B cell (primary cell): Measurements from ENCODE around the gene FRMD6. TPM values are rescaled to one million over a fixed set of nuclear protein-coding genes. Genes with fewer than 3 reads are reported as not detected.

Experiments
- ATAC-seq: fragments of 200-7000 bp; cut with Tn5 transposase; one replicate; pipeline ENCODE4 v1.10.0; 2021; ENCODE audit warnings: low read depth, mild to moderate bottlenecking, moderate number of reproducible peaks, moderate library complexity
- CTCF ChIA-PET: fragments of 350-600 bp; sonication (Branson Sonifier 250); formaldehyde crosslinking; loops from one replicate; lab custom pipeline; 2021; ENCODE audit warnings: antibody characterized with exemption, inconsistent platforms; lab: Charles Lee
- POLR2A ChIA-PET: fragments of 350-600 bp; sonication (Branson Sonifier 250); formaldehyde crosslinking; loops from one replicate; lab custom pipeline; 2021; ENCODE audit warnings: antibody characterized with exemption; lab: Charles Lee
- DNase-seq: peaks from one replicate; pipeline ENCODE4 v3.0.0; 2013
- H2AFZ ChIP-seq: 2 replicates; pipeline ENCODE4 v1.6.1; 2012; ENCODE audit warnings: mild to moderate bottlenecking, low read depth, low read length; ENCODE audit not compliant: insufficient read depth, poor library complexity, severe bottlenecking
- H3K27ac ChIP-seq, 2 donors: 1 replicate in 1 of 2; 2 replicates in 1 of 2; pipeline ENCODE4 v1.5.1; 2012 to 2013; ENCODE audit warnings: low read length in 2 of 2, mild to moderate bottlenecking in 2 of 2, moderate library complexity in 1 of 2
- H3K27me3 ChIP-seq, 4 experiments: fragments of 200-600 bp in 1 of 4; sonication (generic) in 1 of 4; replicated peaks in 1 of 4; 1 replicate in 2 of 4; 2 replicates in 2 of 4; pipeline versions ENCODE4 v1.6.1 to v1.7.0; 2013 to 2016; ENCODE audit warnings: low read length in 3 of 4, mild to moderate bottlenecking in 2 of 4, mixed read lengths in 1 of 4, moderate library complexity in 1 of 4; ENCODE audit not compliant: insufficient read depth in 4 of 4, control insufficient read depth in 3 of 4; ENCODE audit errors: control extremely low read depth in 1 of 4
- H3K36me3 ChIP-seq, 2 experiments: replicated peaks in 1 of 2; 1 replicate in 1 of 2; 2 replicates in 1 of 2; pipeline versions ENCODE4 v1.6.1 to v1.7.1; 2013; ENCODE audit warnings: low read length in 1 of 2; ENCODE audit not compliant: insufficient read depth in 2 of 2, control insufficient read depth in 1 of 2; ENCODE audit errors: control extremely low read depth in 1 of 2, extremely low read depth in 1 of 2
- H3K4me1 ChIP-seq, 2 donors: fragments of 200-600 bp in 1 of 2; sonication (generic) in 1 of 2; 1 replicate in 1 of 2; 2 replicates in 1 of 2; pipeline versions ENCODE4 v1.5.1 to v1.6.1; 2013 to 2017; ENCODE audit warnings: low read length in 2 of 2; ENCODE audit not compliant: control insufficient read depth in 2 of 2, insufficient read depth in 2 of 2
- H3K4me2 ChIP-seq: replicated peaks from 2 replicates; pipeline ENCODE3; 2012; ENCODE audit warnings: mild to moderate bottlenecking, low read depth, low read length; ENCODE audit not compliant: poor library complexity, severe bottlenecking
- H3K4me3 ChIP-seq, 5 experiments: fragments of 200-600 bp in 1 of 5; sonication (generic) in 1 of 5; 1 replicate in 3 of 5; 2 replicates in 2 of 5; pipeline versions ENCODE4 v1.5.1 to v1.7.0; 2011 to 2016; ENCODE audit warnings: low read length in 4 of 5, mild to moderate bottlenecking in 4 of 5, low read depth in 2 of 5, control low read depth in 1 of 5, moderate library complexity in 1 of 5; ENCODE audit not compliant: insufficient read depth in 1 of 5; ENCODE audit errors: control extremely low read depth in 1 of 5, extremely low read depth in 1 of 5
- H3K79me2 ChIP-seq: fragments of 200-600 bp; sonication (generic); one replicate; pipeline ENCODE4 v1.6.0; 2016; ENCODE audit warnings: low read length; ENCODE audit not compliant: control insufficient read depth, insufficient read depth
- H3K9ac ChIP-seq: fragments of 200-600 bp; sonication (generic); 2 replicates; pipeline ENCODE4 v1.6.1; 2017; ENCODE audit warnings: mild to moderate bottlenecking, low read length, moderate library complexity
- H3K9me3 ChIP-seq, 3 donors: one replicate each; pipeline versions ENCODE4 v1.6.1 to v1.7.1; 2013; ENCODE audit warnings: low read length in 2 of 3; ENCODE audit not compliant: control insufficient read depth in 2 of 3, insufficient read depth in 1 of 3; ENCODE audit errors: control extremely low read depth in 1 of 3
- H4K20me1 ChIP-seq: 2 replicates; pipeline ENCODE4 v1.6.0; 2012; ENCODE audit warnings: mild to moderate bottlenecking, low read length; ENCODE audit not compliant: insufficient read depth, control insufficient read depth, poor library complexity, severe bottlenecking
- H3K27ac Mint-ChIP-seq: one replicate; pipeline ENCODE4 v1.8.0; 2021; ENCODE audit warnings: mixed read lengths
- H3K27me3 Mint-ChIP-seq: one replicate; pipeline ENCODE4 v1.8.0; 2021; ENCODE audit warnings: mixed read lengths
- H3K4me1 Mint-ChIP-seq: one replicate; pipeline ENCODE4 v1.8.0; 2021; ENCODE audit warnings: mixed read lengths
- H3K4me3 Mint-ChIP-seq: one replicate; pipeline ENCODE4 v1.8.0; 2021; ENCODE audit warnings: mixed read lengths
- H3K9me3 Mint-ChIP-seq: one replicate; pipeline ENCODE4 v1.8.0; 2022; ENCODE audit warnings: mixed read lengths; ENCODE audit not compliant: insufficient read depth
- EZH2 ChIP-seq: IDR thresholded peaks from 2 replicates; pipeline ENCODE4 v1.6.1; 2012; ENCODE audit warnings: borderline replicate concordance, low read depth, mild to moderate bottlenecking, moderate library complexity, low read length; ENCODE audit not compliant: insufficient read depth, poor library complexity, severe bottlenecking
- WGBS: methylation state at CpG from one replicate; pipeline ENCODE4 v1.1.5; 2013; ENCODE audit warnings: missing lambda C conversion rate; ENCODE audit not compliant: insufficient coverage; 5-methylcytosine and 5-hydroxymethylcytosine counted together
- intact Hi-C: fragments of 100-400 bp; cut with micrococcal nuclease; formaldehyde crosslinking; loops from one replicate; pipeline ENCODE4 v1.10.0; 2022
- polyA plus RNA-seq: library from polyadenylated mRNA; depleted of rRNA; stranded (reverse); fragments of >200 nt; gene quantifications from 2 replicates; pipeline ENCODE4 v1.2.3, GENCODE V29; 2012
- total RNA-seq, 2 donors: library from RNA; stranded (reverse); fragments of 120-200 nt in 1 of 2; gene quantifications; 1 replicate in 1 of 2; 2 replicates in 1 of 2; pipeline versions ENCODE4 v1.2.3 to v1.2.4, GENCODE V29; 2013 to 2022
- TF ChIP-seq, protein P1 (sequence below): fragments of 200-600 bp; IDR thresholded peaks from one replicate; pipeline ENCODE4 v1.8.0; 2022; ENCODE audit warnings: antibody characterized with exemption, mild to moderate bottlenecking

The FRMD6 gene
- total and polyA plus RNA-seq, 2 donors (not counting 1 experiment from before 2014, with no cell fraction given): 0.03 to 0.30 TPM

DNA sequence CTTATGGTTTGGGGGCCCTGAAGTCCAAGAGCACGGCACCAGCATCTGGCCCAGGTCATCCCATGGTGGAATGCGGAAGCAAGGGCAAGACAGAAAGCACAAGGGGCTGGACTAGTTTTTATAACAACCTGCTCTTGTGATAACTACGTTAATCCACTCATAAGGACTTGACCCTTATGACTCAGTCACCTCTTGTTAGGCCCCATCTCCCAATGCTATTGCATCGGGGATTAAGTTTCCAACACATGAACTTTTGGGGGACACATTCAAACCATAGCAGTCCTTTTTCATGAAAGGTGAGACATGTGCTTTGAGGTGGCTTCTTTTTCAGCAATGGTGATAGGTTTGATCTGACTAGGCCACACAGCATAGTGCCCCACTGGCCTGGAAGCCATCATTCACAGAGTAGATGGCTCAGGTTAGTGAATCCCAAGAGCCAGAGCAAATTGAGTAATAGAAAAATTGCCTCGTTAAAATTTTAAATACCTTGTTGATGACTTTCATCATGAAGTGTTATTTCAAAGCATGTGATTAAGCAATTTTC, 12.1 kb downstream of the FRMD6 start:
- 88% methylated on average over 3 of the region's 5 CpGs for WGBS
- Histone ChIP-seq H3K27ac (no peak overlapping the region), H3K4me2 (no peak overlapping the region), H3K4me1 (no peaks in the 10 kb centered on the region), H3K4me3 (no peak overlapping the region), H3K9ac (no peak overlapping the region), H3K9me3 (no peaks in the 10 kb centered on the region), H4K20me1 (no peaks in the 10 kb centered on the region), H3K27me3 (peaks cover 0 to 5% (median 0%) of the 10 kb centered on the region in 4 experiments), H3K36me3 (no peaks in the 10 kb centered on the region), H2AFZ (no peak overlapping the region), H3K79me2 (no peaks in the 10 kb centered on the region)
- no peak overlapping the region for H3K27ac Mint-ChIP-seq
- peaks cover 3% of the 10 kb centered on the region for H3K9me3 Mint-ChIP-seq
- H3K4me3 Mint-ChIP-seq: no peak overlapping the region
- no peaks in the 10 kb centered on the region for H3K4me1 Mint-ChIP-seq
- DNase-seq (no peak), ATAC-seq (no peak)
- POLR2A ChIA-PET: no interaction called here
- TF ChIP-seq, protein P1, sequence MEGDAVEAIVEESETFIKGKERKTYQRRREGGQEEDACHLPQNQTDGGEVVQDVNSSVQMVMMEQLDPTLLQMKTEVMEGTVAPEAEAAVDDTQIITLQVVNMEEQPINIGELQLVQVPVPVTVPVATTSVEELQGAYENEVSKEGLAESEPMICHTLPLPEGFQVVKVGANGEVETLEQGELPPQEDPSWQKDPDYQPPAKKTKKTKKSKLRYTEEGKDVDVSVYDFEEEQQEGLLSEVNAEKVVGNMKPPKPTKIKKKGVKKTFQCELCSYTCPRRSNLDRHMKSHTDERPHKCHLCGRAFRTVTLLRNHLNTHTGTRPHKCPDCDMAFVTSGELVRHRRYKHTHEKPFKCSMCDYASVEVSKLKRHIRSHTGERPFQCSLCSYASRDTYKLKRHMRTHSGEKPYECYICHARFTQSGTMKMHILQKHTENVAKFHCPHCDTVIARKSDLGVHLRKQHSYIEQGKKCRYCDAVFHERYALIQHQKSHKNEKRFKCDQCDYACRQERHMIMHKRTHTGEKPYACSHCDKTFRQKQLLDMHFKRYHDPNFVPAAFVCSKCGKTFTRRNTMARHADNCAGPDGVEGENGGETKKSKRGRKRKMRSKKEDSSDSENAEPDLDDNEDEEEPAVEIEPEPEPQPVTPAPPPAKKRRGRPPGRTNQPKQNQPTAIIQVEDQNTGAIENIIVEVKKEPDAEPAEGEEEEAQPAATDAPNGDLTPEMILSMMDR: no peak
- no peak for TF ChIP-seq EZH2
- intact Hi-C loops: no loop called here
- CTCF ChIA-PET: interaction anchor here (1.6 kb wide), 1 partner anchor 11 kb away, joined by 6 read pairs; no protein-coding TSS in a partner anchor
- H3K27me3 Mint-ChIP-seq: peaks cover 16% of the 10 kb centered on the region

DNA sequence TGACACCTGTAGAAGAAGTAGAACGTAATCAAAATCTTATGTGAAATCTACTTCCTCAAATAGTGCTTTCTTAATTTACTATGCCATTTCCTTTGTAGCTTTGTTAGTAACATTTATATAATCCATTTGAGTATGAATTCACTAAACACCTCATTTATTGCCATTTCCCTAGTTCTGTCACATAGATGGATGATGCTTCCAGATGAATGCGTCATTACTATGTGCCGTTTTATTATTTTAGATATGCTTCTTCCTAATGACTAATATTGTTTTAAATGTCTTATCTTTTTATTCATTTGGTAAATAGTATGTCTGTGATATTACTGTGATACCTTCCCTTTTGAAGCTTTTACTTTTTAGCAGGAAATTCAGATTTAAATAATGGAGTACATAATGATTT, 14.4 kb downstream of the FRMD6 start:
- Histone ChIP-seq H4K20me1 (no peaks in the 10 kb centered on the region), H3K36me3 (no peaks in the 10 kb centered on the region), H3K27me3 (no peaks in the 10 kb centered on the region), H3K4me1 (no peaks in the 10 kb centered on the region), H3K9me3 (no peaks in the 10 kb centered on the region), H3K4me2 (no peak overlapping the region), H3K79me2 (no peaks in the 10 kb centered on the region), H3K4me3 (no peak overlapping the region), H2AFZ (no peak overlapping the region), H3K27ac (no peak overlapping the region), H3K9ac (no peak overlapping the region)
- intact Hi-C loops: no loop called here
- no CpG with 5 or more reads among the region's 3 CpGs for WGBS
- TF ChIP-seq, protein P1: no peak
- no peak for TF ChIP-seq EZH2
- ATAC-seq (no peak), DNase-seq (no peak)
- Mint-ChIP-seq H3K4me3 (no peak overlapping the region), H3K27ac (no peak overlapping the region), H3K4me1 (no peaks in the 10 kb centered on the region), H3K9me3 (peaks cover 3% of the 10 kb centered on the region), H3K27me3 (peaks cover 4% of the 10 kb centered on the region)
- ChIA-PET POLR2A (interaction anchor here (0.6 kb wide), 1 partner anchor 15 kb away, joined by 4 read pairs; the partner anchor contains the start of gene FRMD6), CTCF (no interaction called here)
